Stomach smooth muscle (tissue), 2 donors: Measurements from ENCODE around the gene KAT2A.
"Not testable (repeated sequence)": the region's sequence is repeated elsewhere in the genome, so short reads cannot be mapped to it uniquely, and the experiment has no call there.

Experiments
- H3K27ac ChIP-seq: one replicate; pipeline ENCODE4 v1.7.0; 2013; ENCODE audit warnings: mild to moderate bottlenecking, low read length, inconsistent platforms
- H3K27me3 ChIP-seq, 2 donors: one replicate each; pipeline ENCODE4 v1.7.0; 2013; ENCODE audit warnings: low read length in 2 of 2; ENCODE audit not compliant: insufficient read depth in 2 of 2, control insufficient read depth in 1 of 2
- H3K36me3 ChIP-seq, 2 donors: one replicate each; pipeline ENCODE4 v1.7.0; 2013; ENCODE audit warnings: low read length in 2 of 2; ENCODE audit not compliant: control insufficient read depth in 2 of 2, insufficient read depth in 2 of 2
- H3K4me1 ChIP-seq: one replicate; pipeline ENCODE4 v1.7.0; 2013; ENCODE audit warnings: low read length; ENCODE audit not compliant: control insufficient read depth, insufficient read depth
- H3K4me3 ChIP-seq, 2 donors: one replicate each; pipeline ENCODE4 v1.7.0; 2013; ENCODE audit warnings: low read length in 2 of 2
- H3K9ac ChIP-seq, 2 donors: one replicate each; pipeline ENCODE4 v1.7.0; 2013; ENCODE audit warnings: low read length in 2 of 2, mild to moderate bottlenecking in 1 of 2
- H3K9me3 ChIP-seq, 2 donors: one replicate each; pipeline ENCODE4 v1.7.0; 2013; ENCODE audit warnings: low read length in 2 of 2; ENCODE audit not compliant: control insufficient read depth in 2 of 2
- donor health status: healthy.
- donor health status: Pancreatic carcinoma.

The KAT2A gene

GRCh38 chr17:42153919-42154742 is 33.0 kb upstream of the KAT2A start:
- H3K27me3 ChIP-seq: no peaks in the 10 kb centered on the region
- peaks cover 0 to 8% of the 10 kb centered on the region in 2 donors for H3K9me3 ChIP-seq
- peaks cover 0 to 3% of the 10 kb centered on the region in 2 donors for H3K36me3 ChIP-seq
- H3K27ac ChIP-seq: peak overlapping the region; percentile 78
- H3K9ac ChIP-seq: peak overlapping the region; percentile 93 to 98
- peak overlapping the region; percentile 93 to 99 for H3K4me3 ChIP-seq
- H3K4me1 ChIP-seq: peaks cover 17% of the 10 kb centered on the region

DNA sequence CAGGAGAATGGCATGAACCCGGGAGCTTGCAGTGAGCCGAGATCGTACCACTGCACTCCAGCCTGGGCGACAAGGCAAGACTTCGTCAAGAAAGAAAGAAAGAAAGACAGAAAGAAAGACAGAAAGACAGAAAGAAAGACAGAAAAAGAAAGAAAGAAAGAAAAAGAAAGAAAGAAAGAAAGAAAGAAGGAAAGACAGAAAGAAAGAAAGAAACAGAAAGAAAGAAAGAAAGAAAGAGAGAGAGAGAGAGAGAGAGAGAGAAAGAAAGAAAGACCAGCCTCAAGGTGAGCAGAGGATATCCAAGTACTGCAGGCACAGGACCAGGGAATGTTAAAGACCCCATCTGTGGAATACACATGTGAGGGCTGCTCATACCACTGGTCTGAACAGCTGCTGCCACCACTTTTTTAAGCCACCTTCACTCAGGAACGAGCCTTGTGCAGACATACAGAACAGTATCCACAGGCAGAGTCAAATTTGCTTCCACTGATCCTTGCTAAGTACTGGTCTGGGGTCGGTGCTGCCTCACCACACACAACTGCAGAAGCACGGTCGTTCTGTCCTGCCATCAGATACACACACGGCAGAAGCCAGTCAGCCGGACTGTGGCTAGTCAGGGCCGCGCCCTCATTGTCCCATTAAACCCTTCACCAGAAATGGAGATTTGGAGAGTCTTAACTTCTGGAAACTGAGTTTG is 25.9 kb upstream of the KAT2A start:
- H3K27ac ChIP-seq: no peak overlapping the region
- H3K9me3 ChIP-seq: no peaks in the 10 kb centered on the region
- H3K9ac ChIP-seq: no peak overlapping the region
- H3K4me3 ChIP-seq: no peak overlapping the region
- H3K4me1 ChIP-seq: peaks cover 6% of the 10 kb centered on the region
- H3K27me3 ChIP-seq: no peaks in the 10 kb centered on the region
- H3K36me3 ChIP-seq: peaks cover 8 to 13% of the 10 kb centered on the region in 2 donors

GRCh38 chr17:42143138-42143537 is 22.0 kb upstream of the KAT2A start:
- not testable (repeated sequence) for H3K27ac ChIP-seq, H3K4me3 ChIP-seq, H3K27me3 ChIP-seq, H3K9me3 ChIP-seq, H3K9ac ChIP-seq
- Histone ChIP-seq H3K36me3 (peaks cover 8 to 14% of the 10 kb centered on the region in 2 donors), H3K4me1 (peaks cover 17% of the 10 kb centered on the region)

DNA sequence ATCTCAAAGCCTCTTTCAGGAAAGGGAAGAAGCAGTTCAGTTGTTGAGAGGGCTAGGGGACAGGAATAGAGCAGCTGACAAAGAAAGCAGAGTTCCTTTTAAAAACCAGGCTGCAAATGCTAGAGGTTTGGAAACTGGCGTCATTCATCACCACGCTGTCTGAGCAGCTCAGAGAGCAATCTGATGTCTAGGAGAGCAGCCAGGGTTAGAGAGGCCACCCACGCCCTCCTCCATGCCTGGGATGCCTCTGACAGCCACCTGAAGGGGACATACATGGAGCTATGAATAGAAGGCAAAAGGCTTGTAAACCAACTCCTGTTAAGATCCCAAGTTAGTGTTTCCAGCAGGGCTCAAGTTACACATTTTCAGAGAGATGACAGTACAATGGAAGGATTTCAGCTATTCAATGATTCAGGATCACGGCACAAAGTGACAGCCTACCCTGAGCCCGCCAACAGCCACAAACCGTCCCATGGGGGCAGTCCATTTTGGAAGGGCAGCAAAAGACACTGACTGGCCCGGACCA is 21.3 kb upstream of the KAT2A start:
- H3K36me3 ChIP-seq: peaks cover 8 to 14% of the 10 kb centered on the region in 2 donors
- H3K27ac ChIP-seq: no peak overlapping the region
- H3K9ac ChIP-seq: no peak overlapping the region
- H3K9me3 ChIP-seq: no peaks in the 10 kb centered on the region
- H3K27me3 ChIP-seq: no peaks in the 10 kb centered on the region
- H3K4me1 ChIP-seq: peaks cover 19% of the 10 kb centered on the region
- no peak overlapping the region for H3K4me3 ChIP-seq

- Histone ChIP-seq H3K4me3 (no peak overlapping the region), H3K27ac (no peak overlapping the region), H3K36me3 (peaks cover 3 to 12% of the 10 kb centered on the region in 2 donors), H3K4me1 (peaks cover 19% of the 10 kb centered on the region), H3K9me3 (no peaks in the 10 kb centered on the region), H3K27me3 (no peaks in the 10 kb centered on the region), H3K9ac (no peak overlapping the region)
Observed at GRCh38 chr17:42141382-42141781, 20.2 kb upstream of the KAT2A start.

DNA sequence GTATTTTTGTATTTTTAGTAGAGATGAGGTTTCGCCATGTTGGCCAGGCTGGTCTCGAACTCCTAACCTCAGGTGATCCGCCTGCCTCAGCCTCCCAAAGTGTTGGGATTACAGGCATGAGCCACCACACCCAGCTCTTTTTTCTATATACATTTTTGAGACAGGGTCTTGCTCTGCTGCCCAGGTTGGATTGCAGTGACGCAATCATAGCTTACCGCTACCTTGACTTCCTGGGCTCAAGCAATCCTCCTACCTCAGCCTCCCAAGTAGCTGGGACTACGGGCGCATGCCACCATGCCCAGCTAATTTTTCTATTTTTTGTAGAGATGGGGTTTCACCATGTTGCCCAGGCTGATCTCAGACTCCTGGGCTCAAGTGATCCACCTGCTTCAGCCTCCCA is 19.5 kb upstream of the KAT2A start:
- Histone ChIP-seq H3K36me3 (peaks cover 5 to 12% of the 10 kb centered on the region in 2 donors), H3K4me1 (peaks cover 19% of the 10 kb centered on the region)
- H3K27me3 ChIP-seq, H3K27ac ChIP-seq, H3K9me3 ChIP-seq, H3K4me3 ChIP-seq, H3K9ac ChIP-seq: not testable (repeated sequence)

GRCh38 chr17:42138749-42139492 is 17.8 kb upstream of the KAT2A start:
- Histone ChIP-seq H3K36me3 (peaks cover 5 to 9% of the 10 kb centered on the region in 2 donors), H3K27me3 (no peaks in the 10 kb centered on the region), H3K27ac (peak overlapping the region; percentile 37), H3K9ac (peak overlapping the region; percentile 4 to 36), H3K9me3 (no peaks in the 10 kb centered on the region), H3K4me1 (peaks cover 24% of the 10 kb centered on the region), H3K4me3 (peak overlapping the region in 1 of 2 donors; percentile 3)

- H3K4me3 ChIP-seq: no peak overlapping the region
Observed at GRCh38 chr17:42136654-42137051, 15.5 kb upstream of the KAT2A start.

DNA sequence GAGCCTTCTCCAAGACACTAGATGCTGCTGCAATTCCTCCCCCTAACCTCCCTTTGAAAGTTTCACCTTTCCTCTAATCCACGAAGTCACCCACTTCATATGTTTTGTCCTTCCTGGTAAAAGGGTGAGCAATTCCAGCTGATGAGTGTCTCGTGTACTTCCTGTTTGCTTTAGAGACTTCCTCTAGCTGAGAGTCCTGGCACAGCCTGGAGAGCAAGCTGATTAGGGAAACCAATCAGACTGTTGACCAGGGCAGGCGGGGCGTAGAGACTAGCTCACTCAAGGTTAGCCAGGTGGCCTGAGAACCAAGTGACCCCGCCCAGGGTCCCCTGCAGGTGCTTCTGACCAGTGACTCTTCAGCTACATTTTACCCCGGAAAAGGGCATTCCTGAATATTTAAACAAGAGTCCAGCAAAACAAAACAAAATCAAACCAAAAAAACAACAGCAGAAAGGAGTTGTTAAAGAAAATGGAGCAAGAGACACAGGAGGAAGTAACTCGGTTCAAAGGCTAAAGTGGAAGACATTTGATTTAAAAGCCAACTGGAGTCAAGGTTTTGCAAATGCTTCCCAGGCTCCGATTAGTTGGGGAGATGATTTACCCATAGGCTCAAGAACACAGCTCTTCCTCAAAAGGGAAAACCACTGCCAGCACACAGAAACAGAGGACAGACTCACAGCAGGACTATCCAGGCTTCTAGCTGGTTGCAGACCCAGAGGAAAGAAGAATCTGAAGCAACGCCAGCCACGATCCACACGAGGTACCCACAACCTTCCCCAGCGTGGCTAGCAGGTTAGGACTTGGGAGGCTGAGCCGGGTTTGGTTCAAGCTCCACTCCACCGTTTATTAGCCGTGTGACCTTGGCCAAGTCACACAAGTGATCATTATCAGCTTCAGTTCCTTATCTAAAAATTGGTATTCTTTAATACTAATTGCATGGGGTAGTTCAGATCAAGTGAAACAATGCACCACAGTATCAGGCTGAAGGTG is 14.8 kb upstream of the KAT2A start:
- H3K36me3 ChIP-seq: peaks cover 5 to 10% of the 10 kb centered on the region in 2 donors
- peak overlapping the region; percentile 11 for H3K27ac ChIP-seq
- H3K9ac ChIP-seq: no peak overlapping the region
- no peak overlapping the region for H3K4me3 ChIP-seq
- H3K4me1 ChIP-seq: peaks cover 30% of the 10 kb centered on the region
- no peaks in the 10 kb centered on the region for H3K27me3 ChIP-seq
- H3K9me3 ChIP-seq: no peaks in the 10 kb centered on the region

More at GRCh38 chr17:42136654-42137051, 15.5 kb upstream of the KAT2A start:
- Histone ChIP-seq H3K36me3 (peaks cover 5 to 6% of the 10 kb centered on the region in 2 donors), H3K9ac (no peak overlapping the region), H3K4me1 (peaks cover 25% of the 10 kb centered on the region), H3K27me3 (no peaks in the 10 kb centered on the region), H3K27ac (no peak overlapping the region), H3K9me3 (no peaks in the 10 kb centered on the region)
